ENCODE measurements around the gene MB21D2.

GRCh38 chr3:192889679-192890078, 28.0 kb downstream of the MB21D2 start:
- TF ChIP-seq CTCF (IDR thresholded peaks at IDR 0.05): no peak
- no peak for TF ChIP-seq POLR2A (IDR thresholded peaks at IDR 0.05)

All from esophagus squamous epithelium (tissue), 4 donors.